ENCODE measurements around the gene SAP130.

SAP130 gene

DNA sequence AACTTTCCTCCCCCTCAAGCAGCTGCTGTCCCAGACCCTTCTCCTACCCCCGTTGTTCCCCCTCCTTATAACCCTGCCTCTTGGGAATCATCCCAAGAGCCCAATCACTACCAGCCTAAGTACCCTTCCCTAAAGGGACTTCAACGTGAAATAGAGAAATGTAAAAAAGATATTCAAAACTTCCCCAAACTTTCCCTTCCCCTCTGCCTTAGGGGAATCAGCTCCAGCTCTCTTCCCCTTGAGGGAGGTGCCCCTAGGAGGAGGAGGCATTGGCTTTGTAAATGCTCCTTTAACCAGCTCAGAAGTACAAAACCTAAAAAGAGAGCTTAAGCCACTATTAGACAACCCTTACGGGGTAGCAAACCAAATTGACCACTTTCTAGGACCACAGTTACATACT is 10.6 kb upstream of the SAP130 start:
- Mint-ChIP-seq H3K27ac (no peak overlapping the region), H3K4me1 (ENCODE audit: low read depth) (peaks cover 2% of the 10 kb centered on the region), H3K4me3 (no peak overlapping the region), H3K27me3 (ENCODE audit: low read depth) (peaks cover 7% of the 10 kb centered on the region), H3K9me3 (peaks cover 41% of the 10 kb centered on the region), H3K36me3 (ENCODE audit: low read depth) (peaks cover 5% of the 10 kb centered on the region)

GRCh38 chr2:128037649-128038048 is 9.8 kb upstream of the SAP130 start:
- H3K36me3 Mint-ChIP-seq (ENCODE audit: low read depth), result peaks cover 5% of the 10 kb centered on the region
- H3K9me3 Mint-ChIP-seq, result peaks cover 39% of the 10 kb centered on the region
- no peak overlapping the region for H3K4me3 Mint-ChIP-seq
- no peak overlapping the region for H3K27ac Mint-ChIP-seq
- peaks cover 7% of the 10 kb centered on the region for H3K27me3 Mint-ChIP-seq (ENCODE audit: low read depth)
- peaks cover 2% of the 10 kb centered on the region for H3K4me1 Mint-ChIP-seq (ENCODE audit: low read depth)

DNA sequence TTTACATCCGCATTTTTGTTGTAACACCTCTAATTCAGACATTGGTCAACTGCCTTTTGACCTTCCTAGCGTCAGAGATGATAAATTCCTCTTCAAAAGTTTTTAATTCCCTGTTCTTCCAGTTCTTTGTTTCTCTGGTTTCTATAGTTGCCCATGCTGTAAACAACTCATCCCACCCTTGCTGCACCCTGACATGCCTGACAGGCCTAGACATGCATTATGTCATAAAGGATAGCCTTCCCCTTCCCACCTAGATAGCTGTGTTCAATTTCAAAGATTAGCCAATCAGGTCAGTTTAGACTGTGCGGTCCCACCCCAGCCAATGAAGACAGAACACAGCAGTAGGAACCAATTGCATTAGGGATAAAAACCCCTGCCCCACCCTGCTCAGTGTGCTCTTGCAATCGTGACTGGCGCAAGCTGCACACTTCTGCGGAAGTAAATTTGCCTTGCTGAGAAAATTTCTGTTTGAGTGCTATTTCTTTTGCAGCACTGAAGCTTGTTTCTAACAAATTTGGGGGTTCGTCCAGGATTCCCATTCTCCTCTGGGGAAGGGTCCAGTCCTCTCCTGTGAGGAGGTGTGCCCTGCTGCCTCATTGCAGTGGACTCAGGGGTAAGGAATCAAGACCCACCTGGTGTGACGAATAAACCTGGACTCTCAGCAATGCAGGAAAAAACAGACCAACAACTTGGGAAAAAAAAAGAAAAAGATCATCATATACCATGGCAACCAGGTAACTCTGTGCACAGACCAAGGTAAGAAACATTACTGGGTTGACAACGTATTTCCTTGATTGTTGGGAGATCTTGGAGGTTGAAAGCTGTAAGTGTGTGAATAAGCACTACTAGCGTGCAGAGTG is 9.1 kb upstream of the SAP130 start:
- Mint-ChIP-seq H3K27me3 (ENCODE audit: low read depth) (peaks cover 7% of the 10 kb centered on the region), H3K36me3 (ENCODE audit: low read depth) (peaks cover 5% of the 10 kb centered on the region), H3K4me1 (ENCODE audit: low read depth) (peaks cover 2% of the 10 kb centered on the region), H3K9me3 (peaks cover 40% of the 10 kb centered on the region), H3K27ac (no peak overlapping the region), H3K4me3 (no peak overlapping the region)

DNA sequence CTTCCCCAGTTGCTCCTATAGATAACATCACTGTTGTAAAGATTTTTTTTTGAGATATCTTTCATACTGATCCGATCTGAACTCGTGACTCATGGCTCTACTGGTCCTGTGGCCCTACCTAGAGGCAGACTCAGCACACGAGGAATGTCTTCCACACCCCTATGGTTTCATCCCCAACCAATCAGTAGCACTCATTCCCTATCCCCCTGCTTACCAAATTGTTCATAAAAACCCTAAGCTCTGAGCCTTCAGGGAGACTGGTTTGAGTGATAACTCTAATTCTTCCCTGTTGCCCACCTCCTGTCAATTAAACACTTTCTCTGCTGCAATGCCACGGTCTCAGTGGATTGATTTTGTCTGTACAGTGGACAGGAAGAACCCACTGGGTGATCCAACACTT is 4.2 kb upstream of the SAP130 start:
- no peak overlapping the region for H3K27ac Mint-ChIP-seq
- H3K9me3 Mint-ChIP-seq, result peaks cover 25% of the 10 kb centered on the region
- no peak overlapping the region for H3K4me3 Mint-ChIP-seq
- peaks cover 11% of the 10 kb centered on the region for H3K27me3 Mint-ChIP-seq (ENCODE audit: low read depth)
- H3K4me1 Mint-ChIP-seq (ENCODE audit: low read depth), result peaks cover 8% of the 10 kb centered on the region
- H3K36me3 Mint-ChIP-seq (ENCODE audit: low read depth), result peaks cover 5% of the 10 kb centered on the region

GRCh38 chr2:128028668-128029054 is 802 bp upstream of the SAP130 start:
- Mint-ChIP-seq H3K27ac (peak overlapping the region; percentile 42), H3K9me3 (peaks cover 11% of the 10 kb centered on the region), H3K4me1 (ENCODE audit: low read depth) (peaks cover 19% of the 10 kb centered on the region), H3K36me3 (ENCODE audit: low read depth) (peaks cover 7% of the 10 kb centered on the region), H3K4me3 (peak overlapping the region; percentile 76), H3K27me3 (ENCODE audit: low read depth) (peaks cover 11% of the 10 kb centered on the region)

GRCh38 chr2:128027278-128027800 is 520 bp downstream of the SAP130 start:
- H3K36me3 Mint-ChIP-seq (ENCODE audit: low read depth), result peaks cover 7% of the 10 kb centered on the region
- H3K9me3 Mint-ChIP-seq, result peaks cover 5% of the 10 kb centered on the region
- H3K4me3 Mint-ChIP-seq, result peak overlapping the region; percentile 98
- peak overlapping the region; percentile 86 for H3K27ac Mint-ChIP-seq
- H3K4me1 Mint-ChIP-seq (ENCODE audit: low read depth), result peaks cover 19% of the 10 kb centered on the region
- peaks cover 11% of the 10 kb centered on the region for H3K27me3 Mint-ChIP-seq (ENCODE audit: low read depth)

DNA sequence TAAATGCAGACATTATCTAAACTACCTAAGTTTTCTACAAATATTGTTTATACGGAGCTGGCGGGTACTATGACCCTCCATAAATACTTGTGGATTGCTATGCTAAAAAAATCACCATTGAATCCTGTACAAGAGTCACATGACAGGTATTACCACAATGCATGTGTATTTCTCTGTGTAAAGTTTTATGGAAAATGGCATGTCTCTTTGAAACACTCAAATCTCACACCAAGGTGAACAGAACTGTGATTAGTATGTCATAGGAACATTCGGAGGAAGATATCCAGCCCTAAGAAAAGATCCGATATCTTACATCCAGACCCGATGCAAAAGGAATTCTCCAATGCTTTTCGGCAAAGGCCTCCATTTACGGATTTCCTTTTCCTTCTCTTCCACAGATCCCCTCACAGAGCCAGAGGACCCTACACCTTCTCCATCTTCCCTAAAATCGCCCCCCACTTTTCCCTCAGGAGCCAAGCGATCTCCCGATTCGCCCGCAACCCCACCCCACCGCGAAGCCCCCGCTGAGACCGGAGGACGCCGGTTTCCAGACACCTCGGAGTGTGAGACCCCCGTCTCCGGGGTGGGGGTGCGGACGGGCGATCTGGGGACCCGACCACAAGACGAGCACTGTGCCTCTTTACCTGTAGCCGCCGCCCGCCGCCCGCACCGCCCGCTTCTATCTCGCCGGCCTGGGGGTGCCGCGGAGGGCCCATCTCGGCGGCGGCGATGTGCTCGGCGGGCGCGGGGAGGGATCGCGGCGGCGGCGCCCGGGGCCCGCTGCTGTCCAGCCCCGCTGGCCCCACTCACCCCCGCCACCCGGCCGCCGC is 1.2 kb downstream of the SAP130 start:
- H3K4me3 Mint-ChIP-seq, result peak overlapping the region; percentile 98
- peak overlapping the region; percentile 93 for H3K27ac Mint-ChIP-seq
- peaks cover 11% of the 10 kb centered on the region for H3K36me3 Mint-ChIP-seq (ENCODE audit: low read depth)
- H3K4me1 Mint-ChIP-seq (ENCODE audit: low read depth), result peaks cover 23% of the 10 kb centered on the region
- H3K9me3 Mint-ChIP-seq, result no peaks in the 10 kb centered on the region
- H3K27me3 Mint-ChIP-seq (ENCODE audit: low read depth), result peaks cover 11% of the 10 kb centered on the region

DNA sequence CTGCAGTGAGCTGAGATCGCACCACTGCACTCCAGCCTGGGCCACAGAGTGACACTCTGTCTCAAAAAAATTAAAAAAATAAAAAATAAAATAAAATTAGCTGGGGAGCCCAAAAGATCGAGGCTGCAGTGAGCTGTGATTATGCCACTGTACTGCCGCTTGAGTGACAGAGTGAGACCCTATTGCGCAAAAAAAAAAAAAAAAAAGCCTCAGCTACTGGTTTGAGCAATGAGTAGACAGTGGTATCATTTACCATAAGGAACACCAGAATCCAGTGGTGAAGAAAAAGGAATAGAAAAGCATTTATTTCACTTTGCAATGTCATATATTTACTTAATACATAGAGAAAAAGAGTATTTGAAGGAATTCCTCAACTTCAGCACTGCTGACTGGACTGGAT is 3.0 kb downstream of the SAP130 start:
- Mint-ChIP-seq H3K36me3 (ENCODE audit: low read depth) (peaks cover 11% of the 10 kb centered on the region), H3K4me1 (ENCODE audit: low read depth) (peaks cover 24% of the 10 kb centered on the region), H3K27ac (no peak overlapping the region), H3K4me3 (no peak overlapping the region), H3K27me3 (ENCODE audit: low read depth) (no peaks in the 10 kb centered on the region), H3K9me3 (no peaks in the 10 kb centered on the region)

DNA sequence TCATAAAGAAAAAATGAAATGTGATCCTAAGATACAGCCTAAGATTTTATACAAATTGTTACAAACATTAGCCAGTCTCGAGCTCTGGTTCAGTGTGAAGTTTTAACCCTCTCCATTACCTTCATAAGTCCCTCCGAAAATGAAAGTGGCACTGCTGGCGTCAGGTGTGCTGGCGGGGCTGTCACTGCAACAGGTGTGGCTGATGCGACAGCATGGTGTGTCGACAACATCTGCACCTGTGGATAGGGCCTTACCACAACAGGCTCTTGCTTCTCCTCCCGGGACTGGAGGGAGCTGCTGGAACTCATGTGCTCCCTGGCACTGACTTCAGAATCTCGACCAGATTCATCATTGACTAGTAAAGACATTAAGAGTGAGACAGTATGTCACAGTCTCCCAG is 10.3 kb downstream of the SAP130 start:
- peaks cover 5% of the 10 kb centered on the region for H3K4me1 Mint-ChIP-seq (ENCODE audit: low read depth)
- no peaks in the 10 kb centered on the region for H3K9me3 Mint-ChIP-seq
- H3K27me3 Mint-ChIP-seq (ENCODE audit: low read depth), result no peaks in the 10 kb centered on the region
- H3K36me3 Mint-ChIP-seq (ENCODE audit: low read depth), result peaks cover 35% of the 10 kb centered on the region
- H3K4me3 Mint-ChIP-seq, result no peak overlapping the region
- H3K27ac Mint-ChIP-seq, result no peak overlapping the region

DNA sequence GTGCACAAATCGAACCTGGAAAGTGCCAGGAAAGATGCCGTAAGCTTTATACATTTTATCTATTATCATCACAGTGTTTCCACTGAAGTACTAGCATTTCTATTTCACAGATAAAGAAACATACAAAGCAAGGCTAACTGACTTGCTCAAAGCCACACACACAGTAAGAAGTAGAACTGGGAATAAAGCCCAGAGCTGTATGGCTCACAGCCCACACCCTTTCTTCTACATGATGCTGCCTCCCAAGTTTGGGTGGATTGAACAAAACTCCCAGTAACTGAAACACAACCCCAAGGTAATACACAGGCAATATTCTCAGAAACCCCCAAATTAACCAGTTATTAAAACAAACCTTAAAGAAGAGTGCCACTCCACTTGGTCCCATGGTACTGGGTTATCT is 11.2 kb downstream of the SAP130 start:
- Mint-ChIP-seq H3K4me1 (ENCODE audit: low read depth) (peaks cover under 1% of the 10 kb centered on the region), H3K27ac (no peak overlapping the region), H3K36me3 (ENCODE audit: low read depth) (peaks cover 33% of the 10 kb centered on the region), H3K9me3 (no peaks in the 10 kb centered on the region), H3K27me3 (ENCODE audit: low read depth) (no peaks in the 10 kb centered on the region), H3K4me3 (no peak overlapping the region)

GRCh38 chr2:128012698-128013097 is 15.2 kb downstream of the SAP130 start:
- no peak overlapping the region for H3K27ac Mint-ChIP-seq
- no peaks in the 10 kb centered on the region for H3K27me3 Mint-ChIP-seq (ENCODE audit: low read depth)
- H3K4me1 Mint-ChIP-seq (ENCODE audit: low read depth), result no peaks in the 10 kb centered on the region
- peaks cover 59% of the 10 kb centered on the region for H3K36me3 Mint-ChIP-seq (ENCODE audit: low read depth)
- H3K4me3 Mint-ChIP-seq, result no peak overlapping the region
- no peaks in the 10 kb centered on the region for H3K9me3 Mint-ChIP-seq

GRCh38 chr2:128008074-128008672 is 19.7 kb downstream of the SAP130 start:
- peaks cover 43% of the 10 kb centered on the region for H3K36me3 Mint-ChIP-seq (ENCODE audit: low read depth)
- no peaks in the 10 kb centered on the region for H3K27me3 Mint-ChIP-seq (ENCODE audit: low read depth)
- H3K4me3 Mint-ChIP-seq, result no peak overlapping the region
- H3K9me3 Mint-ChIP-seq, result no peaks in the 10 kb centered on the region
- no peaks in the 10 kb centered on the region for H3K4me1 Mint-ChIP-seq (ENCODE audit: low read depth)
- H3K27ac Mint-ChIP-seq, result no peak overlapping the region

- H3K4me3 Mint-ChIP-seq, result no peak overlapping the region
- H3K9me3 Mint-ChIP-seq, result no peaks in the 10 kb centered on the region
- H3K36me3 Mint-ChIP-seq (ENCODE audit: low read depth), result peaks cover 34% of the 10 kb centered on the region
- H3K4me1 Mint-ChIP-seq (ENCODE audit: low read depth), result no peaks in the 10 kb centered on the region
- H3K27ac Mint-ChIP-seq, result no peak overlapping the region
- no peaks in the 10 kb centered on the region for H3K27me3 Mint-ChIP-seq (ENCODE audit: low read depth)
Observed at GRCh38 chr2:128004509-128004908, 23.4 kb downstream of the SAP130 start.

DNA sequence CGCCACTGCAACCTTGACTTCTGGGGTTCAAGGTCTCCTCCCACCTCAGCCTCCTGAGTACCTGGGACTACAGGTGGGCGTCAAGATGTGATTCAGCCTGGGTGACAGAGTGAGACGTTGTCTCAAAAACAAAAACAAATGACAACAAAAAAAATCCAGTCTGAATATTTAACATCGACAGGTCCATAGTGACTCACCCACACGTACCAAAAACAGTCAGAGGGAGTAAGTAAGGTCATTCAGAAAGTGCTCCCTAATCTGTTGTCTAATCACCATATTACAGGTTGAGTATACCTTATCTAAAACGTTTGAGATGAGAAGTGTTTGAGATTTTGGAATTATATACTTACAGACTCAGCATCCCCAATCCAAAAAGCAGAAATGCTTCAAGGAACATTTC is 24.4 kb downstream of the SAP130 start:
- no peak overlapping the region for H3K4me3 Mint-ChIP-seq
- no peaks in the 10 kb centered on the region for H3K9me3 Mint-ChIP-seq
- no peaks in the 10 kb centered on the region for H3K4me1 Mint-ChIP-seq (ENCODE audit: low read depth)
- H3K27me3 Mint-ChIP-seq (ENCODE audit: low read depth), result no peaks in the 10 kb centered on the region
- H3K27ac Mint-ChIP-seq, result no peak overlapping the region
- H3K36me3 Mint-ChIP-seq (ENCODE audit: low read depth), result peaks cover 33% of the 10 kb centered on the region

Data from T-helper 1 cell treated with Interleukin-12 subunit alpha and Interleukin-12 subunit beta and Interleukin-4 antibody, amounts not matched to agents 30 μg/mL and 1 μg/mL, for 36 hours (primary cell).